BLaER1 (cell line): ENCODE data around the gene RSF1.

Source experiments
- H3K27ac ChIP-seq: shearing (Covaris generic); formaldehyde crosslinking; 2 replicates; pipeline ENCODE4 v1.8.1; 2022
- H3K27me3 ChIP-seq: shearing (Covaris generic); formaldehyde crosslinking; 2 replicates; pipeline ENCODE4 v1.8.1; 2022
- H3K36me3 ChIP-seq: shearing (Covaris generic); formaldehyde crosslinking; 2 replicates; pipeline ENCODE4 v1.8.1; 2022
- H3K4me1 ChIP-seq: shearing (Covaris generic); formaldehyde crosslinking; 2 replicates; pipeline ENCODE4 v1.8.1; 2022
- H3K4me2 ChIP-seq: shearing (Covaris generic); formaldehyde crosslinking; 2 replicates; pipeline ENCODE4 v1.8.1; 2022
- H3K4me3 ChIP-seq: shearing (Covaris generic); formaldehyde crosslinking; 2 replicates; pipeline ENCODE4 v1.8.1; 2022
- H3K9ac ChIP-seq: shearing (Covaris generic); formaldehyde crosslinking; 2 replicates; pipeline ENCODE4 v1.8.1; 2022
- H3K9me3 ChIP-seq: shearing (Covaris generic); formaldehyde crosslinking; 2 replicates; pipeline ENCODE4 v1.8.1; 2022
- H4K20me1 ChIP-seq: shearing (Covaris generic); formaldehyde crosslinking; 2 replicates; pipeline ENCODE4 v1.8.1; 2022
- Cebpa-rat ChIP-seq: shearing (Covaris generic); IDR thresholded peaks from 2 replicates; pipeline ENCODE4 v1.8.1; 2022

RSF1 gene

GRCh38 chr11:77784572-77784971 lies 36.0 kb downstream of the RSF1 start:
- peaks cover 100% of the 10 kb centered on the region for H4K20me1 ChIP-seq
- no peak overlapping the region for H3K4me3 ChIP-seq
- peaks cover 4% of the 10 kb centered on the region; the same call in 1 of the 2 replicates for H3K9me3 ChIP-seq
- H3K4me2 ChIP-seq = no peak overlapping the region
- TF ChIP-seq Cebpa-rat = no peak
- H3K36me3 ChIP-seq = peaks cover 27% of the 10 kb centered on the region
- H3K27ac ChIP-seq = no peak overlapping the region
- H3K27me3 ChIP-seq = no peaks in the 10 kb centered on the region
- H3K4me1 ChIP-seq = no peaks in the 10 kb centered on the region
- no peak overlapping the region for H3K9ac ChIP-seq

- Histone ChIP-seq H3K4me3 (no peak overlapping the region), H3K27me3 (no peaks in the 10 kb centered on the region), H4K20me1 (peaks cover 99% of the 10 kb centered on the region), H3K27ac (no peak overlapping the region), H3K36me3 (peaks cover 21% of the 10 kb centered on the region), H3K4me1 (no peaks in the 10 kb centered on the region), H3K9me3 (no peaks in the 10 kb centered on the region), H3K4me2 (no peak overlapping the region), H3K9ac (no peak overlapping the region)
- TF ChIP-seq Cebpa-rat = no peak
These were observed 37.5 kb downstream of the RSF1 start for GRCh38 chr11:77783025-77783424.

- peaks cover 98% of the 10 kb centered on the region for H4K20me1 ChIP-seq
These were observed 40.6 kb downstream of the RSF1 start for GRCh38 chr11:77779935-77780334.

GRCh38 chr11:77778549-77778948 lies 42.0 kb downstream of the RSF1 start:
- Histone ChIP-seq H4K20me1 (peaks cover 98% of the 10 kb centered on the region), H3K27me3 (no peaks in the 10 kb centered on the region)
- no peak for TF ChIP-seq Cebpa-rat

More at GRCh38 chr11:77779935-77780334, 40.6 kb downstream of the RSF1 start:
- Histone ChIP-seq H3K36me3 (peaks cover 26% of the 10 kb centered on the region), H3K27ac (no peak overlapping the region), H3K4me1 (no peaks in the 10 kb centered on the region), H3K9me3 (no peaks in the 10 kb centered on the region), H3K4me2 (no peak overlapping the region), H3K27me3 (no peaks in the 10 kb centered on the region), H3K4me3 (no peak overlapping the region), H3K9ac (no peak overlapping the region)
- TF ChIP-seq Cebpa-rat = no peak

GRCh38 chr11:77778118-77778517 lies 42.4 kb downstream of the RSF1 start:
- no peaks in the 10 kb centered on the region for H3K9me3 ChIP-seq
- H3K36me3 ChIP-seq = peaks cover 28% of the 10 kb centered on the region
- H3K4me1 ChIP-seq = no peaks in the 10 kb centered on the region
- H4K20me1 ChIP-seq = peaks cover 98% of the 10 kb centered on the region
- no peak overlapping the region for H3K4me3 ChIP-seq
- H3K4me2 ChIP-seq = no peak overlapping the region
- H3K27me3 ChIP-seq = no peaks in the 10 kb centered on the region
- TF ChIP-seq Cebpa-rat = no peak
- H3K27ac ChIP-seq = no peak overlapping the region
- no peak overlapping the region for H3K9ac ChIP-seq

More at GRCh38 chr11:77778549-77778948, 42.0 kb downstream of the RSF1 start:
- Histone ChIP-seq H3K4me1 (no peaks in the 10 kb centered on the region), H3K4me3 (no peak overlapping the region), H3K9ac (no peak overlapping the region), H3K4me2 (no peak overlapping the region), H3K36me3 (peaks cover 28% of the 10 kb centered on the region), H3K9me3 (no peaks in the 10 kb centered on the region), H3K27ac (no peak overlapping the region)

- Histone ChIP-seq H3K9ac (no peak overlapping the region), H3K4me1 (peaks cover 10% of the 10 kb centered on the region), H3K4me2 (no peak overlapping the region), H4K20me1 (peaks cover 98% of the 10 kb centered on the region), H3K9me3 (no peaks in the 10 kb centered on the region), H3K27me3 (no peaks in the 10 kb centered on the region), H3K4me3 (no peak overlapping the region), H3K27ac (no peak overlapping the region), H3K36me3 (peaks cover 27% of the 10 kb centered on the region)
- no peak for TF ChIP-seq Cebpa-rat
These were observed 44.1 kb downstream of the RSF1 start for GRCh38 chr11:77776455-77776854.

GRCh38 chr11:77775936-77776335 lies 44.6 kb downstream of the RSF1 start:
- peaks cover 15% of the 10 kb centered on the region for H3K4me1 ChIP-seq
- no peak for TF ChIP-seq Cebpa-rat
- no peaks in the 10 kb centered on the region for H3K9me3 ChIP-seq
- no peak overlapping the region for H3K4me3 ChIP-seq
- H3K27me3 ChIP-seq = no peaks in the 10 kb centered on the region
- H3K36me3 ChIP-seq = peaks cover 22% of the 10 kb centered on the region
- no peak overlapping the region for H3K27ac ChIP-seq
- H3K4me2 ChIP-seq = no peak overlapping the region
- peaks cover 98% of the 10 kb centered on the region for H4K20me1 ChIP-seq
- H3K9ac ChIP-seq = no peak overlapping the region

- Histone ChIP-seq H3K4me2 (peak overlapping the region; percentile 53), H3K4me1 (peaks cover 15% of the 10 kb centered on the region), H3K9me3 (no peaks in the 10 kb centered on the region), H3K36me3 (peaks cover 26% of the 10 kb centered on the region), H4K20me1 (peaks cover 100% of the 10 kb centered on the region), H3K27ac (no peak overlapping the region), H3K9ac (no peak overlapping the region), H3K4me3 (no peak overlapping the region), H3K27me3 (no peaks in the 10 kb centered on the region)
- no peak for TF ChIP-seq Cebpa-rat
These were observed 49.4 kb downstream of the RSF1 start for GRCh38 chr11:77771135-77771534.

- Histone ChIP-seq H3K4me3 (no peak overlapping the region), H3K4me2 (no peak overlapping the region), H3K27ac (no peak overlapping the region), H3K9me3 (no peaks in the 10 kb centered on the region), H3K27me3 (no peaks in the 10 kb centered on the region), H3K36me3 (peaks cover 22% of the 10 kb centered on the region), H3K9ac (no peak overlapping the region), H3K4me1 (peaks cover 15% of the 10 kb centered on the region), H4K20me1 (peaks cover 100% of the 10 kb centered on the region)
- no peak for TF ChIP-seq Cebpa-rat
These were observed 49.9 kb downstream of the RSF1 start for GRCh38 chr11:77770629-77771028.

- H3K27me3 ChIP-seq = no peaks in the 10 kb centered on the region
- TF ChIP-seq Cebpa-rat = no peak
- no peak overlapping the region for H3K9ac ChIP-seq
- peaks cover 70% of the 10 kb centered on the region for H3K36me3 ChIP-seq
- H3K4me1 ChIP-seq = no peaks in the 10 kb centered on the region
- no peak overlapping the region for H3K4me2 ChIP-seq
- peaks cover 99% of the 10 kb centered on the region for H4K20me1 ChIP-seq
- no peak overlapping the region for H3K27ac ChIP-seq
- H3K9me3 ChIP-seq = no peaks in the 10 kb centered on the region
- H3K4me3 ChIP-seq = no peak overlapping the region
These were observed 58.1 kb downstream of the RSF1 start for GRCh38 chr11:77762426-77762825.

- Histone ChIP-seq H3K27ac (no peak overlapping the region), H3K9me3 (no peaks in the 10 kb centered on the region), H3K36me3 (peaks cover 78% of the 10 kb centered on the region), H3K4me3 (no peak overlapping the region), H4K20me1 (peaks cover 99% of the 10 kb centered on the region), H3K4me1 (no peaks in the 10 kb centered on the region), H3K4me2 (no peak overlapping the region), H3K27me3 (no peaks in the 10 kb centered on the region), H3K9ac (no peak overlapping the region)
- no peak for TF ChIP-seq Cebpa-rat
These were observed 59.0 kb downstream of the RSF1 start for GRCh38 chr11:77761491-77761890.
